ENCODE data around the gene MFSD6. TPM values are rescaled to one million over a fixed set of nuclear protein-coding genes. Genes with fewer than 3 reads are reported as not detected.
"Not testable (repeated sequence)": the region's sequence is repeated elsewhere in the genome, so short reads cannot be mapped to it uniquely, and the experiment has no call there.

MFSD6 gene
- total RNA-seq, 2 experiments from 2014 or later = 21.0 to 21.6 TPM

DNA sequence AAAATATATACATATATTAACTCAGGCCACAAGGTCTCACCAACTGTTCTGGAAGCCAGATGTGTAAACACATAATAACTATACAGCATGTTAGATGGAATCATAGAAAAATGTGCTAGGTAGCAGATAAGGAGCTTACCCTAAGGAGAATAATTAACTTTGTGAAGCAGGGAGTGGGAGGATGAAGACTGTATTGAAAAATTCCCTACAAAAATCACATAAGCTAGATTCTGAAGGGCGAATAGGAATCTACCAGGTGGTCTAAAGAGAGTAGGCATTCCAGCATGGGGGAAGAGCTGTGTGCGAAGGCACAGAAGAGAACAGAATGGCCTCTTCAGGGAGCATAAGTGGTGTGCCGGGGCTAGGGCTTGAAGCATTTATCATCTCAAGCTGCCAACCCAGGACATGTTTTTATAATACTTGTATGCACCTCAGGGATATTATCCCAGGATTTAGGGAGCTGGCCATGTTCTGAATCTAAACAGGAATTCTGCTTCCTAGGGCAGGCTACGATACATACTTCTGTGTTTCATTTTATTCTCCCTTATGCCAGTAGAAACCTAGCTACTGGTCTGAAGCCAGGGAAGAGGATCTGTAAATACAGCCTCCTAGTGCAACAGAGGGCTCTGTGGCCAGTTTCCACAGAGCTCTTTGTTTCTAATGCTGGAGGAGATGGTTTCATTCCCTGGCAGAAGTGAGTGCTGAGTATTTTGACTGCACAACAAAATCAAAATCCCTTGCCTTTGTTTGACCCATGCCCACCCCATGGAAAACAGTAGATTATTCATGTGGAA lies 69.7 kb downstream of the MFSD6 start:
- no peak overlapping the region for H3K4me3 Mint-ChIP-seq
- DNase-seq = no peak
- peaks cover 4% of the 10 kb centered on the region for H3K9me3 Mint-ChIP-seq
- H3K27ac Mint-ChIP-seq = no peak overlapping the region
- intact Hi-C loops (cut with micrococcal nuclease) = no loop called here
- peaks cover 19% of the 10 kb centered on the region for H3K36me3 Mint-ChIP-seq (ENCODE audit: low read depth)
- CTCF ChIA-PET = no interaction called here
- H3K27me3 Mint-ChIP-seq (ENCODE audit: low read depth) = no peaks in the 10 kb centered on the region
- no peaks in the 10 kb centered on the region for H3K4me1 Mint-ChIP-seq (ENCODE audit: low read depth)

DNA sequence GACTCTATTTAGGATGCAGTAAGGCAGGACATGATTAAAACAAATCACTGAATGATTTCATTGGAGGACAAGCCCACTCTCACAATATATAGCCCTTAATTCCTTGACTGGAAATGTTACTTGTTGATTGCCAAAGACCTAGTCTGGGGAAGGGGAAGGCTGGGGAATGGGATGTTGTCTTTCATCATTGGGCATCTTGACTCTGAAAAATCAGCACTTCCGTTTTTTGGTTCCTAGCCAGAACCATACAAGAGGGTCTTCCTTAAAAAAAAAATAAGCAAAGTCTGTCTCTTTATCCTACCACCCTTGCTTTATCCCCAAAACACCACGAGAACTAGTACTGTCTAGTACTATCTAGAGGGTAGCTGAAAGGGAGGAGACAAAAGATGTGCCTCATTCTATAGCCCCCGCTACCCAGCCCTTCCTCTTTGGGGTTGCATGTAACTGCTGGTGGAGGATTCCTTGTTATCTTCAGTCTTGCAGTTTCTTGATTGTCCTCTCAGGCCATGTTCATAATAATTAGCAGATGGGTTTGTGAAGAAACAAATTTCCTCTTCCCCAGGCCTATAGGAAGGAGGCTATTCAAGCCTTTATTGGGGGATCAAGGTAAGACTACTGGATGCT lies 70.5 kb downstream of the MFSD6 start:
- CTCF ChIA-PET = no interaction called here

GRCh38 chr2:190481339-190481738 lies 73.2 kb downstream of the MFSD6 start:
- H3K9me3 Mint-ChIP-seq = peaks cover under 1% of the 10 kb centered on the region
- CTCF ChIA-PET = no interaction called here
- intact Hi-C loops (cut with micrococcal nuclease) = no loop called here
- H3K36me3 Mint-ChIP-seq (ENCODE audit: low read depth) = peaks cover 17% of the 10 kb centered on the region
- peaks cover 7% of the 10 kb centered on the region for H3K4me1 Mint-ChIP-seq (ENCODE audit: low read depth)
- H3K27ac Mint-ChIP-seq = no peak overlapping the region
- H3K27me3 Mint-ChIP-seq (ENCODE audit: low read depth) = no peaks in the 10 kb centered on the region
- no peak for DNase-seq
- no peak overlapping the region for H3K4me3 Mint-ChIP-seq

More for the DNA sequence above, 70.5 kb downstream of the MFSD6 start:
- Mint-ChIP-seq H3K27ac (no peak overlapping the region), H3K4me1 (ENCODE audit: low read depth) (peaks cover 3% of the 10 kb centered on the region), H3K27me3 (ENCODE audit: low read depth) (no peaks in the 10 kb centered on the region), H3K4me3 (no peak overlapping the region), H3K36me3 (ENCODE audit: low read depth) (peaks cover 17% of the 10 kb centered on the region), H3K9me3 (peaks cover 4% of the 10 kb centered on the region)
- DNase-seq = no peak
- intact Hi-C loops (cut with micrococcal nuclease) = no loop called here

DNA sequence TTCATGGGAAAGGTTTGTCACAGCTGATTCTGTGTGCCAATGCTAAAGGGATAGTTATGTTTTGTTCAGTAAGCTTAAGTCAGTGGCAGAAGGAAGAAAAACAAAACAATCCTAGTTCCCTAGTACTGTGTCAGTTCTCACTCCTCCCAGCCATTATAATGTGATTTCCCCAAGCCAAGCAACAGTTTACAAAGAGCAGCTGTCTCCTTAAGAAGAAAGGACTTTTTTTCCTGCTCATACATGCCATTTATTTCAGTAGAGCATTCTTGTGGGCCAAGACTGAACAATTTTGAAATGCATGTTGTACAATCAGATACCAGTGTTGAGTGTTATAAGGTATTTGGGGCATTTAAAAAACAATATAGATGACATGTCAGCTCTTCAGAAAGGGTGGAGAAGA lies 74.3 kb downstream of the MFSD6 start:
- DNase-seq = no peak
- Mint-ChIP-seq H3K4me3 (no peak overlapping the region), H3K27ac (no peak overlapping the region), H3K4me1 (ENCODE audit: low read depth) (peaks cover 7% of the 10 kb centered on the region), H3K36me3 (ENCODE audit: low read depth) (peaks cover 20% of the 10 kb centered on the region), H3K27me3 (ENCODE audit: low read depth) (no peaks in the 10 kb centered on the region), H3K9me3 (no peaks in the 10 kb centered on the region)
- CTCF ChIA-PET = no interaction called here
- intact Hi-C loops (cut with micrococcal nuclease) = no loop called here

- Mint-ChIP-seq H3K36me3 (ENCODE audit: low read depth) (peaks cover 45% of the 10 kb centered on the region), H3K27me3 (ENCODE audit: low read depth) (no peaks in the 10 kb centered on the region), H3K27ac (no peak overlapping the region), H3K4me3 (no peak overlapping the region), H3K9me3 (no peaks in the 10 kb centered on the region), H3K4me1 (ENCODE audit: low read depth) (peaks cover 25% of the 10 kb centered on the region)
- no peak for DNase-seq
- CTCF ChIA-PET = no interaction called here
- intact Hi-C loops (cut with micrococcal nuclease) = no loop called here
These were observed 78.0 kb downstream of the MFSD6 start for GRCh38 chr2:190486037-190486623.

- H3K4me1 Mint-ChIP-seq (ENCODE audit: low read depth) = peaks cover 33% of the 10 kb centered on the region
- intact Hi-C loops (cut with micrococcal nuclease) = loop anchor here (2.0 kb wide), 1 partner anchor 22 kb away; no protein-coding TSS in a partner anchor
- no peak for DNase-seq
- H3K27ac Mint-ChIP-seq = no peak overlapping the region
- H3K27me3 Mint-ChIP-seq (ENCODE audit: low read depth) = no peaks in the 10 kb centered on the region
- no peak overlapping the region for H3K4me3 Mint-ChIP-seq
- H3K36me3 Mint-ChIP-seq (ENCODE audit: low read depth) = peaks cover 60% of the 10 kb centered on the region
- CTCF ChIA-PET = no interaction called here
- peaks cover 15% of the 10 kb centered on the region for H3K9me3 Mint-ChIP-seq
These were observed 80.5 kb downstream of the MFSD6 start for GRCh38 chr2:190488516-190489233.

- Mint-ChIP-seq H3K27ac (peak overlapping the region; percentile 50), H3K9me3 (peaks cover 15% of the 10 kb centered on the region), H3K27me3 (ENCODE audit: low read depth) (no peaks in the 10 kb centered on the region), H3K36me3 (ENCODE audit: low read depth) (peaks cover 65% of the 10 kb centered on the region), H3K4me1 (ENCODE audit: low read depth) (peaks cover 38% of the 10 kb centered on the region), H3K4me3 (no peak overlapping the region)
- intact Hi-C loops (cut with micrococcal nuclease) = loop anchor here (2.0 kb wide), 1 partner anchor 23 kb away; no protein-coding TSS in a partner anchor
- DNase-seq = no peak
- CTCF ChIA-PET = no interaction called here
These were observed 81.3 kb downstream of the MFSD6 start for GRCh38 chr2:190489475-190489874.

- no peak for DNase-seq
- intact Hi-C loops (cut with micrococcal nuclease) = no loop called here
- CTCF ChIA-PET = interaction anchor here (0.8 kb wide), 1 partner anchor 10 kb away, joined by 5 read pairs; no protein-coding TSS in a partner anchor
- peaks cover 74% of the 10 kb centered on the region for H3K36me3 Mint-ChIP-seq (ENCODE audit: low read depth)
- H3K4me3 Mint-ChIP-seq = no peak overlapping the region
- no peaks in the 10 kb centered on the region for H3K27me3 Mint-ChIP-seq (ENCODE audit: low read depth)
- peaks cover 17% of the 10 kb centered on the region for H3K9me3 Mint-ChIP-seq
- no peak overlapping the region for H3K27ac Mint-ChIP-seq
- H3K4me1 Mint-ChIP-seq (ENCODE audit: low read depth) = peaks cover 40% of the 10 kb centered on the region
These were observed 82.3 kb downstream of the MFSD6 start for GRCh38 chr2:190490502-190490901.

- CTCF ChIA-PET = interaction anchor here (0.6 kb wide), 1 partner anchor 111 kb away, joined by 3 read pairs; no protein-coding TSS in a partner anchor
- Mint-ChIP-seq H3K4me1 (ENCODE audit: low read depth) (peaks cover 36% of the 10 kb centered on the region), H3K27me3 (ENCODE audit: low read depth) (no peaks in the 10 kb centered on the region), H3K27ac (no peak overlapping the region), H3K4me3 (no peak overlapping the region), H3K9me3 (peaks cover 17% of the 10 kb centered on the region), H3K36me3 (ENCODE audit: low read depth) (peaks cover 70% of the 10 kb centered on the region)
- intact Hi-C loops (cut with micrococcal nuclease) = no loop called here
- no peak for DNase-seq
These were observed 84.9 kb downstream of the MFSD6 start for GRCh38 chr2:190493095-190493494.

- H3K27me3 Mint-ChIP-seq (ENCODE audit: low read depth); CTCF ChIA-PET; intact Hi-C loops (cut with micrococcal nuclease); H3K4me3 Mint-ChIP-seq; DNase-seq: not testable (repeated sequence)
- Mint-ChIP-seq H3K4me1 (ENCODE audit: low read depth) (peaks cover 25% of the 10 kb centered on the region), H3K9me3 (peaks cover 17% of the 10 kb centered on the region), H3K27ac (peak overlapping the region; percentile 23), H3K36me3 (ENCODE audit: low read depth) (peaks cover 60% of the 10 kb centered on the region)
These were observed 86.6 kb downstream of the MFSD6 start for GRCh38 chr2:190494600-190495227.

DNA sequence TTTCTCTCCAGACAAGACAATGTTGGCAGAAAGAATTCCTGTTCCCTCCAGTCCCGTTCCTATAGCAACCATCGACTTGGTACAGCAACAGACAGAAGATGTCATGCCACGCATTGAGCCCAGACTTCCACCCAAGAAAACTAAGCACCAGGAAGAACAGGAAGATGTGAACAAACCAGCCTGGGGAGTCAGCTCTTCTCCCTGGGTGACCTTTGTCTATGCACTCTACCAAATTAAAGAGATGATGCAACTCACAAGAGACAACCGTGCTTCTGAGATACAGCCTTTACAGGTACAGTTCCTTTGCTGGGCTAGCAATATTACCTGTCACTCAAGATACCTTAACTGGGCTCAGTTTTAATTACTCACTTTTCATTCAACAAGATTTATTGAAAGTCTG lies 89.3 kb downstream of the MFSD6 start:
- CTCF ChIA-PET = no interaction called here
- no peak overlapping the region for H3K4me3 Mint-ChIP-seq
- no peaks in the 10 kb centered on the region for H3K27me3 Mint-ChIP-seq (ENCODE audit: low read depth)
- intact Hi-C loops (cut with micrococcal nuclease) = no loop called here
- H3K9me3 Mint-ChIP-seq = peaks cover 11% of the 10 kb centered on the region
- peaks cover 45% of the 10 kb centered on the region for H3K36me3 Mint-ChIP-seq (ENCODE audit: low read depth)
- peak overlapping the region; percentile 46 for H3K27ac Mint-ChIP-seq
- no peak for DNase-seq
- H3K4me1 Mint-ChIP-seq (ENCODE audit: low read depth) = peaks cover 33% of the 10 kb centered on the region

DNA sequence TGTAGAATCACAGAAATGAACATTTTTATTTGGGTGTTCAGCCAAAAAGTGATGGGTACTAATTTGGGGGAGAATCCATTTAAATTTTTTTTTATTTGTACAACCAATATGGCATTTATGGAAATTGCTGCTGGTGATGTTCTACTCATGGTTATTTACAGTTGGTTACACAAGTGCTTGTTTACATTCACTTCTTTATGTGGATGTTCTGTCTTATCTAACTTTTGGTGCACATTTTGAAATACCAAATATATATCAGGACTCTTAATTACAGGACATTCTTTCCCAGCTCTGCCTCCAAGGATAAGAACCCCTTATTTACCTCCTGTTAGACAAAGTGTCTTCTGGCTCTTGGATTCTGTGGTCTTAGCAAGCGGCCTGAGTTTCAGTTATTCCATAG lies 91.1 kb downstream of the MFSD6 start:
- Mint-ChIP-seq H3K27ac (no peak overlapping the region), H3K4me1 (ENCODE audit: low read depth) (peaks cover 17% of the 10 kb centered on the region), H3K36me3 (ENCODE audit: low read depth) (peaks cover 36% of the 10 kb centered on the region), H3K4me3 (no peak overlapping the region), H3K9me3 (peaks cover 2% of the 10 kb centered on the region), H3K27me3 (ENCODE audit: low read depth) (no peaks in the 10 kb centered on the region)
- no peak for DNase-seq
- intact Hi-C loops (cut with micrococcal nuclease) = no loop called here
- CTCF ChIA-PET = no interaction called here

Data from activated naive CD4-positive, alpha-beta T cell treated with anti-CD3 and anti-CD28 coated beads for 36 hours (primary cell).